SK-N-SH (cell line): ENCODE data around the gene B3GALT4. TPM values are rescaled to one million over a fixed set of nuclear protein-coding genes. Genes with fewer than 3 reads are reported as not detected.
A peak's percentile ranks its signal among the peaks of the same experiment; 100 is the strongest.

Source experiments
- CTCF ChIA-PET: fragments of 300-600, 350-600 bp; formaldehyde crosslinking; extraction: SDS; loops from one replicate; lab custom pipeline; 2021; lab: Yijun Ruan, JAX
- POLR2A ChIA-PET: fragments of 350-600 bp; sonication (Branson Sonifier 250); formaldehyde crosslinking; extraction: SDS; loops from one replicate; lab custom pipeline; 2020; ENCODE audit warnings: antibody characterized with exemption, inconsistent platforms; lab: Yijun Ruan, JAX
- DNase-seq: peaks from one replicate; pipeline ENCODE4 v3.0.0; 2012
- H2AFZ ChIP-seq: fragments of 200-600 bp; sonication (generic); 2 replicates; pipeline ENCODE4 v1.8.1; 2016; ENCODE audit warnings: antibody characterized with exemption, mild to moderate bottlenecking, low read depth
- H3F3A ChIP-seq: fragments of 200-600 bp; sonication (generic); replicated peaks from 2 replicates; pipeline ENCODE3; 2016; ENCODE audit warnings: antibody characterized with exemption, mild to moderate bottlenecking; ENCODE audit not compliant: insufficient read depth
- H3K27ac ChIP-seq, 2 experiments: fragments of 200-500 bp in 1 of 2; fragments of 200-600 bp in 1 of 2; sonication (Bioruptor generic) in 1 of 2; sonication (generic), shearing (Covaris generic) in 1 of 2; 2 replicates each; pipeline versions ENCODE4 v1.5.1 to v1.6.1; 2014 to 2016; ENCODE audit warnings: low read depth in 2 of 2, inconsistent platforms in 1 of 2, low read length in 1 of 2, mild to moderate bottlenecking in 1 of 2, mixed read lengths in 1 of 2
- H3K27me3 ChIP-seq: fragments of 200-600 bp; sonication (generic), shearing (Covaris generic); 2 replicates; pipeline ENCODE4 v1.6.1; 2016; ENCODE audit warnings: mixed run types; ENCODE audit not compliant: insufficient read depth
- H3K36me3 ChIP-seq, 2 experiments: fragments of 200-500 bp in 1 of 2; fragments of 200-600 bp in 1 of 2; sonication (Bioruptor generic) in 1 of 2; sonication (generic) in 1 of 2; replicated peaks in 1 of 2; 2 replicates each; pipeline versions ENCODE3 to v1.5.1; 2014 to 2016; ENCODE audit warnings: low read length in 1 of 2, mild to moderate bottlenecking in 1 of 2; ENCODE audit not compliant: insufficient read depth in 2 of 2, control insufficient read depth in 1 of 2
- H3K4me1 ChIP-seq, 2 experiments: fragments of 200-500 bp in 1 of 2; fragments of 200-600 bp in 1 of 2; sonication (Bioruptor generic) in 1 of 2; sonication (generic), shearing (Covaris generic) in 1 of 2; 2 replicates each; pipeline versions ENCODE4 v1.5.1 to v1.6.1; 2014 to 2016; ENCODE audit warnings: low read depth in 1 of 2, low read length in 1 of 2, mixed run types in 1 of 2; ENCODE audit not compliant: insufficient read depth in 2 of 2, control insufficient read depth in 1 of 2
- H3K4me2 ChIP-seq: fragments of 200-600 bp; sonication (generic), shearing (Covaris generic); 2 replicates; pipeline ENCODE4 v1.6.1; 2017; ENCODE audit warnings: mixed run types
- H3K4me3 ChIP-seq, 2 experiments: fragments of 200-500 bp in 1 of 2; fragments of 200-600 bp in 1 of 2; sonication (Bioruptor generic) in 1 of 2; sonication (generic), shearing (Covaris generic) in 1 of 2; 2 replicates each; pipeline versions ENCODE4 v1.5.1 to v1.8.1; 2014 to 2016; ENCODE audit warnings: low read depth in 2 of 2, inconsistent platforms in 1 of 2, low read length in 1 of 2, mild to moderate bottlenecking in 1 of 2, mixed read lengths in 1 of 2, moderate library complexity in 1 of 2
- H3K79me2 ChIP-seq: fragments of 200-600 bp; sonication (generic); 2 replicates; pipeline ENCODE4 v1.8.1; 2017; ENCODE audit warnings: mild to moderate bottlenecking; ENCODE audit not compliant: insufficient read depth
- H3K9ac ChIP-seq: fragments of 200-600 bp; sonication (generic); 2 replicates; pipeline ENCODE4 v1.6.1; 2017; ENCODE audit warnings: mixed run types
- H3K9me2 ChIP-seq: fragments of 200-600 bp; sonication (generic); 2 replicates; pipeline ENCODE4 v1.6.1; 2017; ENCODE audit warnings: mixed run types
- H3K9me3 ChIP-seq: fragments of 200-600 bp; sonication (generic); 2 replicates; pipeline ENCODE4 v1.6.1; 2017; ENCODE audit warnings: mixed run types, mild to moderate bottlenecking, moderate library complexity
- H4K20me1 ChIP-seq: fragments of 200-600 bp; sonication (generic); 2 replicates; pipeline ENCODE4 v1.6.1; 2017; ENCODE audit warnings: mild to moderate bottlenecking, mixed run types; ENCODE audit not compliant: insufficient read depth
- CHD2 ChIP-seq: fragments of 150-350 bp; IDR thresholded peaks from 2 replicates; pipeline ENCODE4 v1.6.1; 2018; ENCODE audit warnings: low read length; ENCODE audit not compliant: partially characterized antibody
- FOSL2 ChIP-seq: IDR thresholded peaks from 2 replicates; pipeline ENCODE4 v1.4.0; 2012; ENCODE audit warnings: low read depth, mild to moderate bottlenecking, moderate library complexity, borderline replicate concordance
- FOXJ3 ChIP-seq: sonication (generic); formaldehyde crosslinking; IDR thresholded peaks from 2 replicates; pipeline ENCODE4 v1.5.1; 2020; ENCODE audit warnings: mild to moderate bottlenecking, missing genetic modification reagents
- FOXM1 ChIP-seq: IDR thresholded peaks from 2 replicates; pipeline ENCODE4 v1.4.0; 2012; ENCODE audit warnings: low read depth, mild to moderate bottlenecking
- JUND ChIP-seq: IDR thresholded peaks from 2 replicates; pipeline ENCODE4 v1.4.0; 2012
- MXI1 ChIP-seq: IDR thresholded peaks from 2 replicates; pipeline ENCODE4 v1.6.1; 2012; ENCODE audit warnings: mild to moderate bottlenecking, low read depth, low read length, improper control_type of control experiment
- NFIC ChIP-seq: IDR thresholded peaks from 2 replicates; pipeline ENCODE4 v1.4.0; 2012; ENCODE audit warnings: borderline replicate concordance
- NRF1 ChIP-seq: IDR thresholded peaks from 2 replicates; pipeline ENCODE4 v1.6.1; 2012; ENCODE audit warnings: low read depth, mild to moderate bottlenecking, low read length
- POLR2AphosphoS5 ChIP-seq: IDR thresholded peaks from 2 replicates; pipeline ENCODE4 v1.6.1; 2012; ENCODE audit warnings: low read depth, low read length
- RAD21 ChIP-seq: IDR thresholded peaks from 2 replicates; pipeline ENCODE4 v1.6.1; 2012; ENCODE audit warnings: mild to moderate bottlenecking, low read length
- SMC3 ChIP-seq: IDR thresholded peaks from 2 replicates; pipeline ENCODE4 v1.6.1; 2012; ENCODE audit warnings: low read depth, low read length, improper control_type of control experiment
- TAF1 ChIP-seq: IDR thresholded peaks from 2 replicates; pipeline ENCODE4 v1.6.1; 2012; ENCODE audit warnings: low read depth, mild to moderate bottlenecking, low read length, moderate library complexity, borderline replicate concordance
- TCF12 ChIP-seq: IDR thresholded peaks from 2 replicates; pipeline ENCODE4 v1.4.0; 2012
- TEAD4 ChIP-seq: IDR thresholded peaks from 2 replicates; pipeline ENCODE4 v1.4.0; 2012; ENCODE audit warnings: mild to moderate bottlenecking, borderline replicate concordance; ENCODE audit not compliant: insufficient read depth
- WGBS: methylation state at CpG from one replicate; pipeline ENCODE4 v1.1.6; 2017; ENCODE audit warnings: low lambda C conversion rate; 5-methylcytosine and 5-hydroxymethylcytosine counted together
- polyA plus RNA-seq, 3 experiments: library from polyadenylated mRNA; depleted of rRNA; stranded (reverse); fragments of >200 nt; gene quantifications; 2 replicates each; pipeline ENCODE4 v1.2.3, GENCODE V29; 2012
- TF ChIP-seq, protein P1 (sequence below): IDR thresholded peaks from 2 replicates; pipeline ENCODE4 v1.4.0; 2012; ENCODE audit warnings: low read depth
- TF ChIP-seq, protein P2 (sequence below): IDR thresholded peaks from 2 replicates; pipeline ENCODE4; 2012
- TF ChIP-seq, protein P3 (sequence below): IDR thresholded peaks from 2 replicates; pipeline ENCODE4 v1.4.0; 2012; ENCODE audit warnings: low read depth, borderline replicate concordance
- TF ChIP-seq, protein P4 (sequence below): fragments of 150-350 bp; IDR thresholded peaks from 2 replicates; pipeline ENCODE4 v1.6.1; 2016; ENCODE audit warnings: mild to moderate bottlenecking, low read depth, low read length
- TF ChIP-seq, protein P5 (sequence below): fragments of 150-350 bp; IDR thresholded peaks from 2 replicates; pipeline ENCODE4 v1.6.1; 2017; ENCODE audit warnings: antibody characterized with exemption, low read length, low read depth, borderline replicate concordance
- TF ChIP-seq, protein P6 (sequence below): IDR thresholded peaks from 2 replicates; pipeline ENCODE4 v1.4.0; 2012; ENCODE audit warnings: low read depth, borderline replicate concordance

The B3GALT4 gene
- polyA plus RNA-seq, 1 of the 3 experiments (the other 2 are of a cell fraction) = 0.56 TPM

DNA sequence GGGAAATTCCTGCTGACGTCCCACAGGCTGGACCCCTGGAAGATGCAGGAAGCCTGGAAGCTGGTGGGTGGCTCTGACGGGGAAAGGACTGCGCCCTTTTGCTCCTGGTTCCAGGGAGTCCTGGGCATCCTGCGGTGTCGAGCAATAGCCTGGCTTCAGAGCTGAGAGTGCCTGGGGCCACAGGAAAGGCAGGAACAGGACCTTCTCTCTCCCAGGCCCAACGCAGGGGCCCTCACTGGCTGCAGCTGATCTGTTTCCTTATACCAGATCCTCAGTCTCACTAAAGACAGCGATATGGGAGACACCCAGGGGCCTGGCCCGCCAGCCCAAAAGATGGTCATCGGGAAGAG is 1.4 kb downstream of the B3GALT4 start:
- CTCF ChIA-PET = interaction anchor here (1.1 to 4.9 kb wide), 7 partner anchors 12 to 129 kb away, joined by 3 to 49 read pairs (median 13); partner anchors contain the start of genes PFDN6, RGL2 and WDR46
- no peak overlapping the region for H3K4me2 ChIP-seq
- H3K9ac ChIP-seq = no peak overlapping the region
- no peaks in the 10 kb centered on the region for H3K27me3 ChIP-seq
- peaks cover 36 to 63% of the 10 kb centered on the region in 2 experiments for H3K36me3 ChIP-seq
- no peak overlapping the region for H2AFZ ChIP-seq
- H4K20me1 ChIP-seq = peaks cover 36% of the 10 kb centered on the region
- TF ChIP-seq FOSL2 (no peak), CHD2 (no peak), TAF1 (no peak), POLR2AphosphoS5 (no peak), SMC3 (no peak), FOXJ3 (CRISPR knock-in tag) (no peak), FOXM1 (no peak), MXI1 (no peak), RAD21 (no peak), JUND (no peak), TCF12 (no peak), TEAD4 (no peak), NFIC (no peak), NRF1 (no peak)
- TF ChIP-seq, protein P1, sequence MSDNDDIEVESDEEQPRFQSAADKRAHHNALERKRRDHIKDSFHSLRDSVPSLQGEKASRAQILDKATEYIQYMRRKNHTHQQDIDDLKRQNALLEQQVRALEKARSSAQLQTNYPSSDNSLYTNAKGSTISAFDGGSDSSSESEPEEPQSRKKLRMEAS = no peak
- TF ChIP-seq, protein P2, sequence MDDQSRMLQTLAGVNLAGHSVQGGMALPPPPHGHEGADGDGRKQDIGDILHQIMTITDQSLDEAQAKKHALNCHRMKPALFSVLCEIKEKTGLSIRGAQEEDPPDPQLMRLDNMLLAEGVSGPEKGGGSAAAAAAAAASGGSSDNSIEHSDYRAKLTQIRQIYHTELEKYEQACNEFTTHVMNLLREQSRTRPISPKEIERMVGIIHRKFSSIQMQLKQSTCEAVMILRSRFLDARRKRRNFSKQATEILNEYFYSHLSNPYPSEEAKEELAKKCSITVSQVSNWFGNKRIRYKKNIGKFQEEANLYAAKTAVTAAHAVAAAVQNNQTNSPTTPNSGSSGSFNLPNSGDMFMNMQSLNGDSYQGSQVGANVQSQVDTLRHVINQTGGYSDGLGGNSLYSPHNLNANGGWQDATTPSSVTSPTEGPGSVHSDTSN = no peak
- TF ChIP-seq, protein P3, sequence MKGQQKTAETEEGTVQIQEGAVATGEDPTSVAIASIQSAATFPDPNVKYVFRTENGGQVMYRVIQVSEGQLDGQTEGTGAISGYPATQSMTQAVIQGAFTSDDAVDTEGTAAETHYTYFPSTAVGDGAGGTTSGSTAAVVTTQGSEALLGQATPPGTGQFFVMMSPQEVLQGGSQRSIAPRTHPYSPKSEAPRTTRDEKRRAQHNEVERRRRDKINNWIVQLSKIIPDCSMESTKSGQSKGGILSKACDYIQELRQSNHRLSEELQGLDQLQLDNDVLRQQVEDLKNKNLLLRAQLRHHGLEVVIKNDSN = no peak
- TF ChIP-seq, protein P4, sequence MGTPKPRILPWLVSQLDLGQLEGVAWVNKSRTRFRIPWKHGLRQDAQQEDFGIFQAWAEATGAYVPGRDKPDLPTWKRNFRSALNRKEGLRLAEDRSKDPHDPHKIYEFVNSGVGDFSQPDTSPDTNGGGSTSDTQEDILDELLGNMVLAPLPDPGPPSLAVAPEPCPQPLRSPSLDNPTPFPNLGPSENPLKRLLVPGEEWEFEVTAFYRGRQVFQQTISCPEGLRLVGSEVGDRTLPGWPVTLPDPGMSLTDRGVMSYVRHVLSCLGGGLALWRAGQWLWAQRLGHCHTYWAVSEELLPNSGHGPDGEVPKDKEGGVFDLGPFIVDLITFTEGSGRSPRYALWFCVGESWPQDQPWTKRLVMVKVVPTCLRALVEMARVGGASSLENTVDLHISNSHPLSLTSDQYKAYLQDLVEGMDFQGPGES = no peak
- TF ChIP-seq, protein P5, sequence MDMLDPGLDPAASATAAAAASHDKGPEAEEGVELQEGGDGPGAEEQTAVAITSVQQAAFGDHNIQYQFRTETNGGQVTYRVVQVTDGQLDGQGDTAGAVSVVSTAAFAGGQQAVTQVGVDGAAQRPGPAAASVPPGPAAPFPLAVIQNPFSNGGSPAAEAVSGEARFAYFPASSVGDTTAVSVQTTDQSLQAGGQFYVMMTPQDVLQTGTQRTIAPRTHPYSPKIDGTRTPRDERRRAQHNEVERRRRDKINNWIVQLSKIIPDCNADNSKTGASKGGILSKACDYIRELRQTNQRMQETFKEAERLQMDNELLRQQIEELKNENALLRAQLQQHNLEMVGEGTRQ = no peak
- TF ChIP-seq, protein P6, sequence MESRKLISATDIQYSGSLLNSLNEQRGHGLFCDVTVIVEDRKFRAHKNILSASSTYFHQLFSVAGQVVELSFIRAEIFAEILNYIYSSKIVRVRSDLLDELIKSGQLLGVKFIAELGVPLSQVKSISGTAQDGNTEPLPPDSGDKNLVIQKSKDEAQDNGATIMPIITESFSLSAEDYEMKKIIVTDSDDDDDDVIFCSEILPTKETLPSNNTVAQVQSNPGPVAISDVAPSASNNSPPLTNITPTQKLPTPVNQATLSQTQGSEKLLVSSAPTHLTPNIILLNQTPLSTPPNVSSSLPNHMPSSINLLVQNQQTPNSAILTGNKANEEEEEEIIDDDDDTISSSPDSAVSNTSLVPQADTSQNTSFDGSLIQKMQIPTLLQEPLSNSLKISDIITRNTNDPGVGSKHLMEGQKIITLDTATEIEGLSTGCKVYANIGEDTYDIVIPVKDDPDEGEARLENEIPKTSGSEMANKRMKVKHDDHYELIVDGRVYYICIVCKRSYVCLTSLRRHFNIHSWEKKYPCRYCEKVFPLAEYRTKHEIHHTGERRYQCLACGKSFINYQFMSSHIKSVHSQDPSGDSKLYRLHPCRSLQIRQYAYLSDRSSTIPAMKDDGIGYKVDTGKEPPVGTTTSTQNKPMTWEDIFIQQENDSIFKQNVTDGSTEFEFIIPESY = no peak
- 88% methylated on average over 9 of the region's 9 CpGs for whole genome bisulfite sequencing
- H3K9me2 ChIP-seq = no peaks in the 10 kb centered on the region
- no peaks in the 10 kb centered on the region for H3K9me3 ChIP-seq
- POLR2A ChIA-PET = interaction anchor here (2.0 to 2.9 kb wide), 5 partner anchors 11 to 40 kb away, joined by 6 to 58 read pairs (median 15); partner anchors contain the start of genes PFDN6, RGL2, WDR46 and ZBTB22
- H3K27ac ChIP-seq = peak overlapping the region; percentile 4 to 67; a peak in 2 of 4 replicates
- peaks cover 69% of the 10 kb centered on the region for H3F3A ChIP-seq
- no peak for DNase-seq
- peaks cover 29% of the 10 kb centered on the region for H3K79me2 ChIP-seq
- H3K4me3 ChIP-seq = no peak overlapping the region
- peaks cover 30 to 34% of the 10 kb centered on the region in 2 experiments; a peak in 3 of 4 replicates for H3K4me1 ChIP-seq
